ENCODE results near the gene PIEZO1. TPM values are rescaled to one million over a fixed set of nuclear protein-coding genes. Genes with fewer than 3 reads are reported as not detected.

The PIEZO1 gene
- total and polyA plus RNA-seq, 4 donors: 27.7 to 54.8 (median 39.9) TPM

- H3K9me3 ChIP-seq (ENCODE audit: control insufficient read depth, insufficient read depth, low read length): no peaks in the 10 kb centered on the region
- H3K27me3 ChIP-seq (ENCODE audit: control insufficient read depth, insufficient read depth, low read length): no peaks in the 10 kb centered on the region
- H3K4me3 ChIP-seq (ENCODE audit: low read depth, low read length): no peak overlapping the region
- no peak overlapping the region for H3K27ac ChIP-seq (ENCODE audit: low read depth, low read length)
- no peak for DNase-seq (ENCODE audit: low read depth in 4 of 6, low spot score in 6 of 6)
- peaks cover 8% of the 10 kb centered on the region for H3K36me3 ChIP-seq (ENCODE audit: control insufficient read depth, insufficient read depth, low read length)
- WGBS (ENCODE audit: insufficient coverage): 72% methylated on average over 11 of the region's 11 CpGs
- H3K4me1 ChIP-seq (ENCODE audit: control insufficient read depth, insufficient read depth, low read length): peaks cover 11% of the 10 kb centered on the region
These were observed 31.4 kb downstream of the PIEZO1 start for GRCh38 chr16:88753602-88754001.

- WGBS (ENCODE audit: insufficient coverage): 60% methylated on average over 3 of the region's 13 CpGs
- Histone ChIP-seq H3K27me3 (ENCODE audit: control insufficient read depth, insufficient read depth, low read length) (no peaks in the 10 kb centered on the region), H3K4me1 (ENCODE audit: control insufficient read depth, insufficient read depth, low read length) (peaks cover 11% of the 10 kb centered on the region), H3K27ac (ENCODE audit: low read depth, low read length) (no peak overlapping the region), H3K4me3 (ENCODE audit: low read depth, low read length) (no peak overlapping the region), H3K9me3 (ENCODE audit: control insufficient read depth, insufficient read depth, low read length) (no peaks in the 10 kb centered on the region), H3K36me3 (ENCODE audit: control insufficient read depth, insufficient read depth, low read length) (peaks cover 8% of the 10 kb centered on the region)
- DNase-seq (ENCODE audit: low read depth in 4 of 6, low spot score in 6 of 6): no peak
These were observed 31.8 kb downstream of the PIEZO1 start for GRCh38 chr16:88753191-88753590.

GRCh38 chr16:88752386-88753002, 32.5 kb downstream of the PIEZO1 start:
- peaks cover 8% of the 10 kb centered on the region for H3K36me3 ChIP-seq (ENCODE audit: control insufficient read depth, insufficient read depth, low read length)
- no peak overlapping the region for H3K4me3 ChIP-seq (ENCODE audit: low read depth, low read length)
- H3K4me1 ChIP-seq (ENCODE audit: control insufficient read depth, insufficient read depth, low read length): peaks cover 11% of the 10 kb centered on the region
- H3K27me3 ChIP-seq (ENCODE audit: control insufficient read depth, insufficient read depth, low read length): no peaks in the 10 kb centered on the region
- no peak overlapping the region for H3K27ac ChIP-seq (ENCODE audit: low read depth, low read length)
- no peak for DNase-seq (ENCODE audit: low read depth in 4 of 6, low spot score in 6 of 6)
- no peaks in the 10 kb centered on the region for H3K9me3 ChIP-seq (ENCODE audit: control insufficient read depth, insufficient read depth, low read length)
- WGBS (ENCODE audit: insufficient coverage): 89% methylated on average over 15 of the region's 16 CpGs

GRCh38 chr16:88750854-88751253, 34.2 kb downstream of the PIEZO1 start:
- Histone ChIP-seq H3K36me3 (ENCODE audit: control insufficient read depth, insufficient read depth, low read length) (peaks cover 8% of the 10 kb centered on the region), H3K4me3 (ENCODE audit: low read depth, low read length) (no peak overlapping the region), H3K27ac (ENCODE audit: low read depth, low read length) (no peak overlapping the region), H3K27me3 (ENCODE audit: control insufficient read depth, insufficient read depth, low read length) (no peaks in the 10 kb centered on the region), H3K9me3 (ENCODE audit: control insufficient read depth, insufficient read depth, low read length) (no peaks in the 10 kb centered on the region), H3K4me1 (ENCODE audit: control insufficient read depth, insufficient read depth, low read length) (peaks cover 15% of the 10 kb centered on the region)
- 82% methylated on average over 10 of the region's 12 CpGs for WGBS (ENCODE audit: insufficient coverage)
- no peak for DNase-seq (ENCODE audit: low read depth in 4 of 6, low spot score in 6 of 6)

GRCh38 chr16:88749358-88749757, 35.7 kb downstream of the PIEZO1 start:
- H3K27ac ChIP-seq (ENCODE audit: low read depth, low read length): no peak overlapping the region
- no peaks in the 10 kb centered on the region for H3K9me3 ChIP-seq (ENCODE audit: control insufficient read depth, insufficient read depth, low read length)
- H3K36me3 ChIP-seq (ENCODE audit: control insufficient read depth, insufficient read depth, low read length): peaks cover 2% of the 10 kb centered on the region
- H3K4me1 ChIP-seq (ENCODE audit: control insufficient read depth, insufficient read depth, low read length): peaks cover 20% of the 10 kb centered on the region
- DNase-seq (ENCODE audit: low read depth in 4 of 6, low spot score in 6 of 6): no peak
- 92% methylated on average over 21 of the region's 26 CpGs for WGBS (ENCODE audit: insufficient coverage)
- no peak overlapping the region for H3K4me3 ChIP-seq (ENCODE audit: low read depth, low read length)
- peaks cover 3% of the 10 kb centered on the region for H3K27me3 ChIP-seq (ENCODE audit: control insufficient read depth, insufficient read depth, low read length)

- H3K4me1 ChIP-seq (ENCODE audit: control insufficient read depth, insufficient read depth, low read length): peaks cover 20% of the 10 kb centered on the region
These were observed 36.7 kb downstream of the PIEZO1 start for GRCh38 chr16:88748364-88748763.

GRCh38 chr16:88747588-88748301, 37.3 kb downstream of the PIEZO1 start:
- Histone ChIP-seq H3K4me1 (ENCODE audit: control insufficient read depth, insufficient read depth, low read length) (peaks cover 20% of the 10 kb centered on the region), H3K27me3 (ENCODE audit: control insufficient read depth, insufficient read depth, low read length) (peaks cover 6% of the 10 kb centered on the region), H3K9me3 (ENCODE audit: control insufficient read depth, insufficient read depth, low read length) (no peaks in the 10 kb centered on the region), H3K4me3 (ENCODE audit: low read depth, low read length) (no peak overlapping the region), H3K36me3 (ENCODE audit: control insufficient read depth, insufficient read depth, low read length) (peaks cover 2% of the 10 kb centered on the region), H3K27ac (ENCODE audit: low read depth, low read length) (no peak overlapping the region)
- no peak for DNase-seq (ENCODE audit: low read depth in 4 of 6, low spot score in 6 of 6)
- WGBS (ENCODE audit: insufficient coverage): 82% methylated on average over 25 of the region's 26 CpGs

More at GRCh38 chr16:88748364-88748763, 36.7 kb downstream of the PIEZO1 start:
- 84% methylated on average over 11 of the region's 12 CpGs for WGBS (ENCODE audit: insufficient coverage)
- no peaks in the 10 kb centered on the region for H3K9me3 ChIP-seq (ENCODE audit: control insufficient read depth, insufficient read depth, low read length)
- peaks cover 6% of the 10 kb centered on the region for H3K27me3 ChIP-seq (ENCODE audit: control insufficient read depth, insufficient read depth, low read length)
- peaks cover 2% of the 10 kb centered on the region for H3K36me3 ChIP-seq (ENCODE audit: control insufficient read depth, insufficient read depth, low read length)
- no peak overlapping the region for H3K4me3 ChIP-seq (ENCODE audit: low read depth, low read length)
- H3K27ac ChIP-seq (ENCODE audit: low read depth, low read length): no peak overlapping the region
- DNase-seq (ENCODE audit: low read depth in 4 of 6, low spot score in 6 of 6): no peak

GRCh38 chr16:88746506-88746905, 38.5 kb downstream of the PIEZO1 start:
- Histone ChIP-seq H3K36me3 (ENCODE audit: control insufficient read depth, insufficient read depth, low read length) (peaks cover 6% of the 10 kb centered on the region), H3K27ac (ENCODE audit: low read depth, low read length) (no peak overlapping the region), H3K4me1 (ENCODE audit: control insufficient read depth, insufficient read depth, low read length) (peaks cover 20% of the 10 kb centered on the region), H3K27me3 (ENCODE audit: control insufficient read depth, insufficient read depth, low read length) (peaks cover 6% of the 10 kb centered on the region), H3K4me3 (ENCODE audit: low read depth, low read length) (no peak overlapping the region), H3K9me3 (ENCODE audit: control insufficient read depth, insufficient read depth, low read length) (no peaks in the 10 kb centered on the region)
- DNase-seq (ENCODE audit: low read depth in 4 of 6, low spot score in 6 of 6): no peak
- 66% methylated on average over 17 of the region's 17 CpGs for WGBS (ENCODE audit: insufficient coverage)

GRCh38 chr16:88744577-88745521, 40.2 kb downstream of the PIEZO1 start:
- peaks cover 20% of the 10 kb centered on the region for H3K4me1 ChIP-seq (ENCODE audit: control insufficient read depth, insufficient read depth, low read length)
- H3K9me3 ChIP-seq (ENCODE audit: control insufficient read depth, insufficient read depth, low read length): no peaks in the 10 kb centered on the region
- no peak for DNase-seq (ENCODE audit: low read depth in 4 of 6, low spot score in 6 of 6)
- H3K27me3 ChIP-seq (ENCODE audit: control insufficient read depth, insufficient read depth, low read length): peaks cover 6% of the 10 kb centered on the region
- H3K4me3 ChIP-seq (ENCODE audit: low read depth, low read length): no peak overlapping the region
- 47% methylated on average over 31 of the region's 39 CpGs for WGBS (ENCODE audit: insufficient coverage)
- peaks cover 16% of the 10 kb centered on the region for H3K36me3 ChIP-seq (ENCODE audit: control insufficient read depth, insufficient read depth, low read length)
- H3K27ac ChIP-seq (ENCODE audit: low read depth, low read length): no peak overlapping the region
